ENCODE measurements around the gene CAMKMT.

Gene CAMKMT

GRCh38 chr2:44616667-44617155 is 255.0 kb downstream of the CAMKMT start:
- no peak for TF ChIP-seq CTCF (conservative IDR thresholded peaks at IDR 0.05; ENCODE audit: low read depth)
- POLR2A ChIA-PET (ENCODE audit: low non-redundant PET): no interaction called here
- DNase-seq (ENCODE audit: low spot score): no peak
- CTCF ChIA-PET: interaction anchor here (0.6 to 1.2 kb wide), 2 partner anchors 137 to 531 kb away, joined by 3 to 4 read pairs; no protein-coding TSS in a partner anchor
- H3K27ac ChIP-seq: no peak overlapping the region

- POLR2A ChIA-PET (ENCODE audit: low non-redundant PET): no interaction called here
These were observed 256.7 kb downstream of the CAMKMT start for GRCh38 chr2:44618251-44619023.

GRCh38 chr2:44620189-44620990 is 258.6 kb downstream of the CAMKMT start:
- CTCF ChIA-PET: no interaction called here
- H3K27ac ChIP-seq: no peak overlapping the region
- POLR2A ChIA-PET (ENCODE audit: low non-redundant PET): no interaction called here
- no peak for DNase-seq (ENCODE audit: low spot score)
- no peak for TF ChIP-seq CTCF (conservative IDR thresholded peaks at IDR 0.05; ENCODE audit: low read depth)

More at GRCh38 chr2:44618251-44619023, 256.7 kb downstream of the CAMKMT start:
- H3K27ac ChIP-seq: no peak overlapping the region
- no peak for DNase-seq (ENCODE audit: low spot score)
- no peak for TF ChIP-seq CTCF (conservative IDR thresholded peaks at IDR 0.05; ENCODE audit: low read depth)
- CTCF ChIA-PET: interaction anchor here (0.5 kb wide), 1 partner anchor 137 kb away, joined by 4 read pairs; no protein-coding TSS in a partner anchor

- CTCF ChIA-PET: interaction anchor here (0.6 kb wide), 1 partner anchor 339 kb away, joined by 3 read pairs; no protein-coding TSS in a partner anchor
- POLR2A ChIA-PET (ENCODE audit: low non-redundant PET): no interaction called here
- DNase-seq (ENCODE audit: low spot score): no peak
- no peak for TF ChIP-seq CTCF (conservative IDR thresholded peaks at IDR 0.05; ENCODE audit: low read depth)
- no peak overlapping the region for H3K27ac ChIP-seq
These were observed 262.0 kb downstream of the CAMKMT start for GRCh38 chr2:44623622-44624351.

- TF ChIP-seq CTCF (conservative IDR thresholded peaks at IDR 0.05; ENCODE audit: low read depth): no peak
- no peak overlapping the region for H3K27ac ChIP-seq
- DNase-seq (ENCODE audit: low spot score): no peak
- CTCF ChIA-PET: no interaction called here
- POLR2A ChIA-PET (ENCODE audit: low non-redundant PET): no interaction called here
These were observed 266.6 kb downstream of the CAMKMT start for GRCh38 chr2:44628297-44628696.

All from RWPE1 (cell line).